GM12878 (cell line): ENCODE data around the gene AADAT.
"Not testable (repeated sequence)": the region's sequence is repeated elsewhere in the genome, so short reads cannot be mapped to it uniquely, and the experiment has no call there.

Experiments used
- CHD2 ChIP-seq: IDR thresholded peaks from 2 replicates; pipeline ENCODE4 v1.6.1; 2011; ENCODE audit warnings: low read depth, low read length, improper control_type of control experiment, borderline replicate concordance
- CREB1 ChIP-seq: IDR thresholded peaks from 2 replicates; pipeline ENCODE4 v1.6.1; 2012; ENCODE audit warnings: low read depth, mild to moderate bottlenecking, inconsistent platforms
- CTCF ChIP-seq, 3 experiments: IDR thresholded peaks in 2 of 3; conservative IDR thresholded peaks in 1 of 3; 2 replicates each; pipeline ENCODE4 v1.5.1; 2011; ENCODE audit warnings: low read depth in 3 of 3, low read length in 3 of 3, mild to moderate bottlenecking in 3 of 3, control low read depth in 2 of 3, moderate library complexity in 2 of 3, inconsistent platforms in 1 of 3, mixed read lengths in 1 of 3; ENCODE audit not compliant: control insufficient read depth in 2 of 3, insufficient read depth in 1 of 3; ENCODE audit errors: extremely low read depth in 1 of 3
- GABPA ChIP-seq: IDR thresholded peaks from 2 replicates; pipeline ENCODE4 v1.6.1; 2014; ENCODE audit warnings: antibody characterized with exemption, low read depth, mild to moderate bottlenecking, inconsistent platforms
- MAX ChIP-seq: IDR thresholded peaks from 2 replicates; pipeline ENCODE4 v1.6.1; 2012; ENCODE audit warnings: low read depth, low read length, improper control_type of control experiment
- POLR2A ChIP-seq: IDR thresholded peaks from 2 replicates; pipeline ENCODE4 v1.6.1; 2011; ENCODE audit warnings: low read depth, mild to moderate bottlenecking, low read length
- USF2 ChIP-seq: IDR thresholded peaks from 2 replicates; pipeline ENCODE4 v1.6.1; 2011; ENCODE audit warnings: low read depth, low read length, improper control_type of control experiment, borderline replicate concordance

GRCh38 chr4:170046156-170046555 lies 43.6 kb downstream of the AADAT start:
- not testable (repeated sequence) for TF ChIP-seq CREB1; USF2; POLR2A; CTCF (IDR thresholded peaks at IDR 0.05 in 2 of 3, conservative IDR thresholded peaks at IDR 0.05 in 1 of 3; ENCODE audit: control insufficient read depth in 2 of 3, extremely low read depth in 1 of 3, insufficient read depth in 1 of 3, low read depth in 3 of 3, low read length in 3 of 3); CHD2; MAX; GABPA
